H9 (cell line): ENCODE data around the gene RAB6A. TPM values are rescaled to one million over a fixed set of nuclear protein-coding genes. Genes with fewer than 3 reads are reported as not detected.
"Not testable (repeated sequence)": the region's sequence is repeated elsewhere in the genome, so short reads cannot be mapped to it uniquely, and the experiment has no call there.

ENCODE experiments used
- DNase-seq: peaks from one replicate; pipeline ENCODE4 v3.0.0-alpha.2; 2017
- H2AFZ ChIP-seq: one replicate; pipeline ENCODE4 v1.6.1; 2013; ENCODE audit warnings: mild to moderate bottlenecking, low read length, control low read depth, moderate library complexity
- H2AK5ac ChIP-seq: 2 replicates; pipeline ENCODE4 v1.6.1; 2013; ENCODE audit warnings: low read length, control low read depth, mixed read lengths; ENCODE audit not compliant: insufficient read length
- H2BK120ac ChIP-seq: one replicate; pipeline ENCODE4 v1.6.1; 2013; ENCODE audit warnings: low read depth, mild to moderate bottlenecking, low read length, control low read depth, inconsistent platforms; ENCODE audit not compliant: poor library complexity, severe bottlenecking
- H2BK12ac ChIP-seq: 2 replicates; pipeline ENCODE4 v1.6.1; 2013; ENCODE audit warnings: low read length, control low read depth, mixed read lengths, low read depth; ENCODE audit not compliant: insufficient read length
- H2BK15ac ChIP-seq: 2 replicates; pipeline ENCODE4 v1.6.1; 2013; ENCODE audit warnings: low read depth, low read length, control low read depth
- H2BK20ac ChIP-seq: one replicate; pipeline ENCODE4 v1.6.1; 2013; ENCODE audit warnings: low read depth, mild to moderate bottlenecking, low read length, control low read depth, inconsistent platforms; ENCODE audit not compliant: poor library complexity, severe bottlenecking
- H2BK5ac ChIP-seq: 2 replicates; pipeline ENCODE4 v1.6.1; 2013; ENCODE audit warnings: low read length, control low read depth, mixed read lengths; ENCODE audit not compliant: insufficient read length
- H3K14ac ChIP-seq: 2 replicates; pipeline ENCODE4 v1.6.1; 2013; ENCODE audit warnings: low read length, control low read depth; ENCODE audit not compliant: insufficient read depth
- H3K18ac ChIP-seq: 2 replicates; pipeline ENCODE4 v1.6.1; 2013; ENCODE audit warnings: low read depth, mild to moderate bottlenecking, mixed read lengths, low read length, control low read depth; ENCODE audit not compliant: insufficient read length
- H3K23ac ChIP-seq: 2 replicates; pipeline ENCODE4 v1.6.1; 2013; ENCODE audit warnings: low read length, control low read depth, mixed read lengths, low read depth; ENCODE audit not compliant: insufficient read length
- H3K23me2 ChIP-seq: 2 replicates; pipeline ENCODE4 v1.6.1; 2013; ENCODE audit warnings: low read depth, mild to moderate bottlenecking, mixed read lengths, low read length, control low read depth; ENCODE audit not compliant: insufficient read length, poor library complexity, severe bottlenecking
- H3K27ac ChIP-seq: 2 replicates; pipeline ENCODE4 v1.5.1; 2013; ENCODE audit warnings: low read length, control low read depth, mixed read lengths, low read depth; ENCODE audit not compliant: insufficient read length
- H3K27me3 ChIP-seq: 2 replicates; pipeline ENCODE4 v1.6.1; 2013; ENCODE audit warnings: low read length, control low read depth, inconsistent platforms; ENCODE audit not compliant: insufficient read depth
- H3K4ac ChIP-seq: 2 replicates; pipeline ENCODE4 v1.6.1; 2013; ENCODE audit warnings: low read depth, mild to moderate bottlenecking, control low read depth, inconsistent platforms, low read length, moderate library complexity
- H3K4me1 ChIP-seq: 2 replicates; pipeline ENCODE4 v1.6.1; 2013; ENCODE audit warnings: low read length, control low read depth, inconsistent platforms; ENCODE audit not compliant: insufficient read depth
- H3K4me2 ChIP-seq: 2 replicates; pipeline ENCODE4 v1.6.1; 2013; ENCODE audit warnings: low read length, control low read depth, mixed read lengths; ENCODE audit not compliant: insufficient read length, insufficient read depth
- H3K56ac ChIP-seq: 2 replicates; pipeline ENCODE4 v1.6.1; 2013; ENCODE audit warnings: low read depth, mild to moderate bottlenecking, mixed read lengths, low read length, control low read depth; ENCODE audit not compliant: insufficient read length
- H3K79me1 ChIP-seq: 2 replicates; pipeline ENCODE4 v1.6.1; 2013; ENCODE audit warnings: low read depth, mild to moderate bottlenecking, moderate library complexity, low read length, control low read depth, inconsistent platforms; ENCODE audit not compliant: insufficient read depth, poor library complexity, severe bottlenecking
- H3K79me2 ChIP-seq: 2 replicates; pipeline ENCODE4 v1.6.1; 2013; ENCODE audit warnings: low read length, control low read depth, inconsistent platforms; ENCODE audit not compliant: insufficient read depth
- H3K9ac ChIP-seq: 2 replicates; pipeline ENCODE4 v1.6.1; 2013; ENCODE audit warnings: low read length, control low read depth, mixed read lengths; ENCODE audit not compliant: insufficient read length; ENCODE audit errors: extremely low read depth
- H3K9me3 ChIP-seq: one replicate; pipeline ENCODE4 v1.6.1; 2013; ENCODE audit warnings: low read depth, low read length, inconsistent platforms; ENCODE audit not compliant: control insufficient read depth
- H3T11ph ChIP-seq: one replicate; pipeline ENCODE4 v1.6.1; 2013; ENCODE audit warnings: mild to moderate bottlenecking, low read length, control low read depth, inconsistent platforms
- H4K20me1 ChIP-seq: one replicate; pipeline ENCODE4 v1.6.1; 2013; ENCODE audit not compliant: control insufficient read depth, insufficient read length, insufficient read depth
- H4K5ac ChIP-seq: 2 replicates; pipeline ENCODE4 v1.6.1; 2013; ENCODE audit warnings: low read depth, mild to moderate bottlenecking, mixed read lengths, low read length, control low read depth; ENCODE audit not compliant: insufficient read length
- H4K8ac ChIP-seq: replicated peaks from 2 replicates; pipeline ENCODE4 v1.6.1; 2013; ENCODE audit warnings: low read length, control low read depth, mixed read lengths, low read depth; ENCODE audit not compliant: insufficient read length
- H4K91ac ChIP-seq: 2 replicates; pipeline ENCODE4 v1.6.1; 2013; ENCODE audit warnings: low read depth, mild to moderate bottlenecking, moderate library complexity, mixed read lengths, low read length, control low read depth; ENCODE audit not compliant: insufficient read length
- H3K27ac Mint-ChIP-seq, 3 experiments: 2 replicates in 2 of 3; 3 replicates in 1 of 3; pipeline ENCODE4 v1.8.0; 2020 to 2021; ENCODE audit warnings: mixed read lengths in 3 of 3, mild to moderate bottlenecking in 1 of 3, moderate library complexity in 1 of 3
- H3K27me3 Mint-ChIP-seq: 2 replicates; pipeline ENCODE4 v1.8.0; 2021; ENCODE audit warnings: low read depth, mild to moderate bottlenecking, moderate library complexity, mixed read lengths
- H3K36me3 Mint-ChIP-seq, 3 experiments: 2 replicates in 2 of 3; 3 replicates in 1 of 3; pipeline ENCODE4 v1.8.0; 2020 to 2021; ENCODE audit warnings: low read depth in 3 of 3, mixed read lengths in 3 of 3; ENCODE audit not compliant: insufficient read depth in 1 of 3
- H3K4me1 Mint-ChIP-seq, 2 experiments: 2 replicates each; pipeline ENCODE4 v1.8.0; 2020; ENCODE audit warnings: mixed read lengths in 2 of 2
- H3K4me3 Mint-ChIP-seq, 2 experiments: 2 replicates in 1 of 2; 3 replicates in 1 of 2; pipeline ENCODE4 v1.8.0; 2020 to 2021; ENCODE audit warnings: mild to moderate bottlenecking in 2 of 2, mixed read lengths in 2 of 2, moderate library complexity in 1 of 2
- H3K9me3 Mint-ChIP-seq, 2 experiments: 2 replicates in 1 of 2; 3 replicates in 1 of 2; pipeline ENCODE4 v1.8.0; 2020; ENCODE audit warnings: mild to moderate bottlenecking in 2 of 2, mixed read lengths in 2 of 2, moderate library complexity in 1 of 2
- WGBS: extraction: QIAGEN DNeasy Blood & Tissue Kit; methylation state at CpG from one replicate; pipeline ENCODE4 v1.1.7; 2013; ENCODE audit warnings: missing lambda C conversion rate, low lambda C conversion rate, mixed read lengths; ENCODE audit not compliant: insufficient read length; ENCODE audit errors: extremely low coverage; 5-methylcytosine and 5-hydroxymethylcytosine counted together
- total RNA-seq: library from RNA; stranded (reverse); gene quantifications from 2 replicates; pipeline ENCODE4 v1.2.1, GENCODE V29; 2021

Gene RAB6A
- total RNA-seq, 1 experiment from 2014 or later: 72.8 TPM

DNA sequence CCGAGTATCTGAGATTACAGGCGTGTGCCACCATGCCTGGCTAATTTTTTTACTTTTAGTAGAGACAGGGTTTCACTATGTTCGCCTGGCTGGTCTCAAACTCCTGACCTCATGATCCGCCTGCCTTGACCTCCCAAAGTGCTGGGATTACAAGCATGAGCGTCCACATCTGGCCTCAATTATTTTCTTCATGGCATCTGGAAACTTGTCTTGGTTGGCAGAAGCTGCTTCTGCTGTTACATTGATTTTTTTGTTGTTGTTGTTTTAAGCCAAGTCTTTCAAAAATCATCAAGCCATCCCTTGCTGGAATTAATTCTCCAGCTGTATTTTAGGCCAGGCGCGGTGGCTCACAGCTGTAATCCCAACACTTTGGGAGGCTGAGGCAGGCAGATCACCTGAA lies 27.9 kb downstream of the RAB6A start:
- not testable (repeated sequence) for H3K27ac ChIP-seq, H3K9ac ChIP-seq, H3K18ac ChIP-seq, H3K4me3 Mint-ChIP-seq, H3K56ac ChIP-seq, H2BK20ac ChIP-seq, H3K9me3 ChIP-seq, H3K4me2 ChIP-seq, H3K23me2 ChIP-seq, H4K20me1 ChIP-seq, H3K79me2 ChIP-seq, H4K91ac ChIP-seq, H3K27me3 ChIP-seq, H3K23ac ChIP-seq, H2BK5ac ChIP-seq, H3K79me1 ChIP-seq, H2AK5ac ChIP-seq, H3T11ph ChIP-seq, H2AFZ ChIP-seq, H2BK12ac ChIP-seq, H2BK120ac ChIP-seq, H3K4me1 ChIP-seq, H4K8ac ChIP-seq, H2BK15ac ChIP-seq, H3K27me3 Mint-ChIP-seq, DNase-seq, H4K5ac ChIP-seq, H3K14ac ChIP-seq, H3K4ac ChIP-seq
- H3K36me3 Mint-ChIP-seq: peaks cover 17 to 46% (median 21%) of the 10 kb centered on the region in 3 experiments
- peak overlapping the region in 1 of 3 experiments; percentile 82; a peak in 2 of 7 replicates for H3K27ac Mint-ChIP-seq
- no CpG with 5 or more reads among the region's 7 CpGs for WGBS
- H3K4me1 Mint-ChIP-seq: peaks cover 8 to 10% of the 10 kb centered on the region in 2 experiments
- peaks cover 10 to 15% of the 10 kb centered on the region in 2 experiments for H3K9me3 Mint-ChIP-seq
